IPS-11a (cell line): ENCODE measurements around the gene REXO1.

Experiments used
- H3K4me3 ChIP-seq: one replicate; pipeline ENCODE4 v1.5.1; 2013; ENCODE audit warnings: low read depth, low read length, control low read depth

Gene REXO1

DNA sequence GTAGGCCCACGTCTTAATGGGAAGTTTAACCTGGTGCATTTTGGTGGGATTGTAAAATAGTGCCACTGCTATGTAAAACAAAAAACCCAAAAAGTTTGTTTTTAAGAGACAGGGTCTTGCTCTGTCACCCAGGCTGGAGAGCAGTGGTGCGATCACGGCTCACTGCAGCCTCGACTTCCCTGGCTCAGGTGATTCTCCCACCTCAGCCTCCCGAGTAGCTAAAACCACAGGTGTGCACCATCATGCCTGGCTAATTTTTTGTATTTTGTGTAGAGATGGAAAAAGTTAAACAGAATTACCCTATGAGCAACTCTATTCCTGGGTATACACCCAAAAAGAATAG, 820 bp upstream of the REXO1 start:
- H3K4me3 ChIP-seq, result no peak overlapping the region

DNA sequence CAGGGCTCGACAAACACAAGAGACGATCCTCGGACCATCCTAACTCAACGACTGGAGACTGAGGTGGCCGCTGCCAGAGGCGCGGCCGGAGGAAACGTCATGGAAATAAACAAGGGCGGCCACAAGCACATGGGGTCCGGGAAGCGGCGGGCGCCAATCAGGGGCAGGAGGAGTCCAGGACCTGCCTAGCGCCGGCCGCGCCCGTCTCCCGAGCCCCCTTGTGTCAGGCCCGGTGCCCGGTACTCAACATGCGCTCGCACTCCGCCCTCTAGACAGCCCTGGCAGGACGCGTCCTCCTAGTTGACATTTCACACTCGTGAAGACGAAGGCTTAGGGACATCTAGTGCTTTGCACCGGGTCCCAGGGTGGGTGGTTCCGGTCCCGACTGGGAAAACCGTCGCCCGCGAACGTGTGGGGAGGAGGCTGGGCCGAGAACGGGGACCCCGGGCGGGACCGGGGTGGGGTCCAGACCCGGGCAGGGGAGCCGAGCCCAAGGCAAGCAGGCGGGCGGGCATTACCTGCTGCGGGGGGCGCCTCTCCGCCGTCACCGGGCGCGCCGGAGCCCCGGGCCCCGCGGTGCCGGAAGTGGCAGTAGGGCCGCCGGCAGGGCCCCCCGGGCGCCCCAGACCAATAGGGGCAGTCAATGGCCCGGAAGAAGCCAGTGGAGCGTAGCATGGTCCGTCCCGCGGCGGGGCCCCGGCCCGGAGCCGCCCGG, 442 bp downstream of the REXO1 start:
- H3K4me3 ChIP-seq, result peak overlapping the region; percentile 86

DNA sequence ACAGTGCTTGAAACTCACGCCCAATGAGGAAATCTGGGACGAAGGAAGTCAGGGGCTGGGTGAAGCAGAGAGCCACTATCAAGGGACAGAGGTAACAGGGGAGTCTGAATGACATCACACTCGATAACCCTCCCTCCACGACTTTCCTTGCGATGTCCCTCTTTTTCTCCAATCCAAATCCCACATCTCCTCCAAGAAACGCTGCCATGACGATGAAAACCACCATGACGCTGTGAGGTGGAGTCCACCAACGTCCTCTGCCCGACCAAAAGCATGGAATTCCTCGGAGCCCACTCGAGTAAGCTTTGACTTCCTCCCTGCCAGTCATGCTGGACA, 967 bp downstream of the REXO1 start:
- H3K4me3 ChIP-seq, result peak overlapping the region; percentile 86

DNA sequence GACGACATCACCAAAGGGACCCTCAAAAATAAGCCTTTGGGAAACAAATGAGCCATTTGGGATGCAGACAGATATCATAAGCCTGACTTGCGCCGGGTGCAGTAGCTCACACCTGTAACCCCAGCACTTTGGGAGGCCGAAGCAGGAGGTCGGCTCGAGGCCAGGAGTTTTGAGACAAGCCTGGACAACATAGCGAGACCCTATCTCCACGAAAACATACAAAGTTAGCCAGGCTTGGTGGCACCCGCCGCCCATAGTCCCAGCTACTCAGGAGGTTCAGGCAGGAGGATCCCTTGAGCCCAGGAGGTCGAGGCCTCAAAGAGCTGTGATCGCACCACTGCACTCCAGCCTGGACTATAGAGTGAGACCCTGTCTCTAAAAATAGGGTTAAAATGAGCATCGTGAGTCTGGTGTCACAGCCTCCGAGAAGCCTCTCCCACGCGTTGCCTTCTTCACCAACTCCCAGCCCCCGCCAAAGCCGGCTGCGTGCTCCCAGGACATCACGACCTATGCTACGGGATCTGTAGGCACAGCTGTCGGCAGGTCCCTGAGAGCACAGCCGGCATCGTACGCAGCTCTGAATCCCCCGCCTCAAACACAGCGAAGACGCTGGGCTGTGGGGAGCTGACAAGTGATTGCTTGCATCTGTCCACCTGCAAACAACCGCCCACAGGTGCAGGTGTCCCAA, 1.6 kb downstream of the REXO1 start:
- H3K4me3 ChIP-seq, result no peak overlapping the region

DNA sequence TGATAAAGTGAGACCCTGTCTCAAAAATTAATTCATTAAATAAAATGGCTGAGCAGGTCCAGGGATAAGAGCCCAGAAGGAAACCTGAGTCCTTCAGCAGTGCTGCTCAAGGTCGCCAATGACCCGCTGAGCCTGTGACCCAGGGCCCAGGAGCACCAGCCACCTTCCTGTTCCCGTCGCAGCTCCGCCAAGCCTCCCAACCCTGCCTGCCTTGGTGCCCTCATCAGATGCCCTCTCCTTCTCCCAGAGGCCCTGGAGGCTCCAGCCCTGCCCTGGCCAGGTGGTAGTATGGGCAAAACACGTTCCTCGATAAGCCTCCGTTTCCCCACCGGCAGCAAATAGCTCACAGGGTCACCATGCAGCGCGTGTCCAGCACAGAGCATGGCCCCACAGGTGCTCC, 2.6 kb downstream of the REXO1 start:
- H3K4me3 ChIP-seq, result no peak overlapping the region

DNA sequence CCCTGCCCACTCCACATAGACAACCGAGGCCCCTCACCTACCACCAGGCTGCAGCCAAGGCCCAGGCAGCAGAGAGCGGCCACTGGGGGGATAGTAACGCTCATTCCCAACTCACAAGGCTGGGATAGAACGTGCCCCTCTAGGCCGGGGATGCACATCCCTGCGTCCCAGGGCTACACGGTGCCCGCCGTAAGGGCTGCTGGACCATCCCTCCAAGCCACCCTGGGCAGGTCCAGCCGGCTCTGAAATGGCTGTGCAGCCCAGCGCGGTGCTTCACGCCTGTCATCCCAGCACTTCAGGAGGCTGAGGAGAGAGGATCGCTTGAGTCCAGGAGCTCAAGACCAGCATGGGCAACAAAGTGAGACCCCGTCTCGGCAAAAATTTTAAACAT, 3.2 kb downstream of the REXO1 start:
- no peak overlapping the region for H3K4me3 ChIP-seq

DNA sequence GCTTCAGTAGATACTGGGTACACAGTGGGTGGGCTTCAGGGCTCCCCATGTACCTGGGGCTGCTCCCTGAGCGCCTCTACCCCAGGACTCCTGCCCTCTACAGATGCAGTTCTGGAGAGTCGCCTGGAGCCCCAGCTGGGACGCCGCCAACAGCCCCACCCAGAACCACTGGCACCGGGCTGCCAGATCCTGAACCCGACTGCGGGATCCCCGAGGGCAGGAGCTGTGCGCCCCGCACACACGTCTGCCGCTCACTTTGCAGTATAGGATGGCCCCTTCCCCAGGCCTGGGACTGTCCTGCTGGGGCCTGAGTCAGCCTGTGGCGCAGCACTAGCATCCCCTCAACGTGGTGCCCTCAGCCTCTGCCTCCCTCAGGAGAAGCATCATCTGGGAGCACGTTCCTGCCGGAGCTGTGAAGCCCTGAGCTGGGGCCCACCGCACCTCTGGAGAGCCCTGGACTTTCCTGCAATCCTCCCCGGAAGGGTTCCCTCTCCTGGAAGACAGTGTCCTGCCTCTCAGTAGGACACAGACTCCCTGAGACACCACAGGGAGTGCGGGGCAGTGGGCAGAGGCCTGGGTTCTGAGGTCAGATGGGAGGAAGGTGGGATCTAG, 3.7 kb downstream of the REXO1 start:
- H3K4me3 ChIP-seq, result no peak overlapping the region

DNA sequence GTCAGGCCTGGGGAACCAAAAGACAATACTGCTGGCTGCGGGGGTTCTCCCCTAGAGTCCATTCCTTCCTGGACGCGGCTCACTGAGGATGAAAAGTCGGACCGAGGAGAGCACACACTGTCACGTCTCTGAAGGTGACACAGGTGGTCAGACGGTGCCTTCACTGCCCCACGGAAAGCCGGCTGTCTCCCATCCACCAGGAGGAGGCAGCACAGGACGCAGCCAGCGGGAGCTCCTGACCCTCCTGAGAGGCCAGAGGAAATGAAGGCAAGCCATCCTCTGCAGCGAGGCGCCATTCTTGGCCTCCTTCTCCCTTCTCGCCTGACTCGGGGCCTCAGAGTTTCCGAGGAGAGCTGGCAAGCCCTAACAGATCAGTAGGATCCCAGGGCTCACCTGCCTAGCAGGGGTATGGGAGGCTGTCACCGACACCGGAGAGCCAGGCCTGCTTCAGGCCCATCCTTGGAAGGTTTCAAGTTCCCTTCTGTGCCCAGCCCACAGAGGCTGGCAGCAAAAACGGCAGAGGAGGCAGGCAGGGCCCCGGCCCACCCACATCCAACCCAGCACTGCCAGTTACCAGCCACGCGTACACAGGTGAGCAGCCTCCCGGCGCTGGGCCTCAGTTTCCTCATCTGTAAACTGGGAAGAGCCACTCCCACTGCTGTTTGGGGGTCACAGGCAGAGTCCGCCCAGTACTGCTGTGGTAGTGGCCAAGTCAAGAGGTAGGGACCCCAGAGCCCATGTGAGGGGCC, 4.5 kb downstream of the REXO1 start:
- no peak overlapping the region for H3K4me3 ChIP-seq

DNA sequence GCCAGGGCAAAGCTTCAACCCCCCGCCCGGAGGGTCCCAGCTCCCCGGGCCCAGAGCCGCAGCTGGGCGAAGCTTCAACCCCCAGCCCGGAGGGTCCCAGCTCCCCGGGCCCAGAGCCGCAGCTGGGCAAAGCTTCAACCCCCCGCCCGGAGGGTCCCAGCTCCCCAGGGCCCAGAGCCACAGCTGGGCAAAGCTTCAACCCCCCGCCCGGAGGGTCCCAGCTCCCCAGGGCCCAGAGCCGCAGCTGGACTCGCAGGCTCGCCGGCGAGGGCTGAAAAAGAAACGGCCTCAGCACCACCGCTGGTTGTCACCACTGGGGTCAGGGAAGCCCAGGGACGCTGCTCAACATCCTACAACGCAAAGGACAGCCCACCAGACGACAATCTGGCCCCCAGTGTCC, 5.2 kb downstream of the REXO1 start:
- H3K4me3 ChIP-seq, result no peak overlapping the region

DNA sequence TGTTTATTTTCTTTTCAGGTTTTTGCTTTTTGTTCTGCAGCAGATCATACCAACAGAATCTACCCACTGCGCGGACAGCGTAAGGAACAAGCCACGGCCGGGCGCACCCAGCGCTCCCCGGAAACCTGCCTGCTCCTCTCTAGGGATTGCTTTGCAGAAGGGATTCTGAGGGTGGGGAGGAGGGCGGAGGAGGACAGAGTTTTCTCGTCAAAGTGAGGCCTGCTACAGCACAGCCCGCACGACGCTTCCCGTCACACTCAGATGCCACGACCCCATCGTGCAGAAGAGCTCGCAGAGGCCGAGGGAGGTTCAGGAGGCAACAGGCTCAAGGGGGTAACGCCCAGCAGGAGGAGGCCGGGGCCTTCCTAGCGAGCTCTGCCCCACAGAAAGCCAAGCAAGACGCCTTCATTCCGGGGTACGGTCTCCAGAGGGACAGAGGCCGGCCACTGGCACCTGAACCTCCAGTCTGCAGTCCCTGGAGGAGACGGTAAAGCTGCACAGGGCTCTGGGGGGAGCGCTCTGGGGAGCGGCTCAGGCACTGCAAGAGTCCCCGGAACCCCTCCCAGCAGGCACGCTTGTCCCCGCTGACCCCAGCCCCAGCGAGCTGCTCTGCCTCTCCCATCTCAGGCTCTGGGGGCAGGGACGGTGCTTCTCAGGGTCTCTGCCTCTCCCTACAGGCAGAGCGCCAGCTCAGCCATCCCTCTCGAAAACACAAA, 6.9 kb downstream of the REXO1 start:
- H3K4me3 ChIP-seq, result no peak overlapping the region

DNA sequence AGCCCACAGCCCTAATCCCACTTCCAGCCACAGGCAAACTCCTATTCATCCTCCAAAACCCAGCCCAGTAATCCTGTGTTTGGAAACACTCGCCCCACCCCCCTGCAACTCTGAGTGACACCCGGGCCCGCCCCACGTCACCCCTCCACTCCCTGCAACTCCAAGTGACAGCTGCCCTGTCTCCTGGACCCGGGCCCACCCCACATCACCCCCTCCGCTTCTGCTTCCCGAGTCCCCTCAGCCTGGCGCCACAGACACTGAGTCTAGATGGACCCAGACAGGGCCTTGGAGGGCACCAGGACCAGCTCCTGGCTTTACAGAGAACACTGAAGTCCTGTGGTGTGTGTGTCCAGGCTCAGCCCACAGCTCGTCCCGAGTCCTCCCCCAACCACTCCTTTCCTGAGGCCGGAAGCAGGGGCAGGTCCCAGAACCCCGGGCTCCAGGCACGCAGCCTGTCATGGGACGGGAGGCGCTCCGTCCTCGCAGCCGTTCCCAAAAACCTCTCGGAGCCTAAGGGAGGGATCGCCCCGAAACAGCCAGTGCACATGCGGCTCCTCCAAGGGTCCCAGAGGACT, 7.7 kb downstream of the REXO1 start:
- H3K4me3 ChIP-seq, result no peak overlapping the region

DNA sequence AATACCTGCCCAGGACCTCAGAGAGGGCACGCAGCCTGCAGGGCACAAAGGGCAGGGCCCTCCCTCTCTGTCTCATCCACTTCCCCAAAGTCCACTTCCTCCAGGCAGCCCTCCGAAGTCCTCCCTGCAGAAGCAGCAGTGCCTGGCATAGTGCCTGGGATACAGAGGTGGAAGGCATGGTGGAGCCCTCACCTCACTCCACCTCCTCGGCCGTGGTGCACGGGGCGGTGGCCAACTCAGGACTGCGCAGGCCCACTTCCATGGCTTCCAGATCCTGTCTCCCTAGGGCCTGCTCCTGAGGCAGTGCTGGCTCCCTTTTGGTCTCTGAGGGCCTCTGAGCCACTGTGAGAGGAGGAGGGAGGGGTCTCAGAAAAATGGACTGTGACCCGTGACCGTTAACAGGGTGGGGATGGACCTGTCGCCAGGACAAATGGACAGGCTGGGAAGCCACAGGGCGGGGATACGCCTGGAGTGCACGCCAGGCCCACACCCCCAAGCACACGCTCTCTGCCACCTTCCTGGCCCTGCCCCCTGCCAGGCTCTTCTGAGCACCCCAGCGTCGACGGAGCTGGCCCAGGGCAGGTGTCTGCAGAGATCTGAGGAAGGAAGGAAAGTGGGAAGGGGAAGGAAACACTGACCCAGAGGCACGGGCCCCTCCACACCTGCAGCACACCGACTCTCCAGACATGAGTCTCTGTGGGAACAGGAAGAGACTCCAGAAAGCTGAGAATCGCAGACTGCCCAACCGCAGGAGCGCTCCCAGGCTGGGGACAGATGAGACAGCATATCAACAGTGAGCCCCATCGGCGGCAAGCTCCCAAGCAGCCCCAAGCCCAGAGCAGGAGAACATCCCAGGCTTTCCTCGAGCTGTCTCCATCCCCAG, 8.4 kb downstream of the REXO1 start:
- no peak overlapping the region for H3K4me3 ChIP-seq

DNA sequence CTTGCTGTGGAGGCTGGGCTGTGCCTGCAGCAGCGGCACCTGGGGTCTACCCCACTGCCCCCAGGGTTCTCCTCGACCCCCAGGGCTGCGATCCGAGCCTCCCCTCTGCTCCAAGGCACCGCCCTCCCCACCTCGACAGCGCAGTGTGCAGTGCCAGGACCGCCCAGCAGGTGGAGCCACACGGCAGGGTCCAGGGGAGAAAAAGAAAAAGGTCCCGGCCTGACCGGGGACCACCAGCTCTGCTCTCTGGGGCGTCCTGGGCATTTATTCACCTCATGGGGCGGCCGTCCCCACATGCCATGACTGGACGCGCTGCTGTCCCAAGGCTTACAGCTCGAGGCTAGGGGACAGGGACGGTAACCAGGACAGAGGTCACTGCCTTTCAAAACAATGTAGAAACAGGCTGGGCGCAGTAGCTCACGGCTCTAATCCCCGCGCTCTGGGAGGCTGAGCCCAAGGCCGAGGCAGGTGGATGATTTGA, 10.6 kb downstream of the REXO1 start:
- H3K4me3 ChIP-seq, result no peak overlapping the region

DNA sequence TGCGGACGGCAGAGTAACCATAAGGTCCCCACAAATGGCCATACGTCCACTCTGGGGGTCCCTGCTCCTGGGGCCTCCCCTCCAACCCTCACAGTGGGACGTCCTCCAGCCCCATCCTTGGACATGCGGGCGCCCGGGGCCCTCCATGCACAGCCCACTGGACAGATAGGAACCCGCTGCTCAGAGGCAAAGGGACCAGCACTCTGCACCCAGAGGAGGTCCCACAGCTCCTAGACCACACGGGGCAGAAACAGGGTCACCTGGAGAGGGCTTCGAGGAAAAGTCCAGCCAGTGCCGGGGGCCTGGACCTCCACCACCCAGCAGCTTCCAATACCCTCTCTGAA, 11.1 kb downstream of the REXO1 start:
- H3K4me3 ChIP-seq, result no peak overlapping the region

DNA sequence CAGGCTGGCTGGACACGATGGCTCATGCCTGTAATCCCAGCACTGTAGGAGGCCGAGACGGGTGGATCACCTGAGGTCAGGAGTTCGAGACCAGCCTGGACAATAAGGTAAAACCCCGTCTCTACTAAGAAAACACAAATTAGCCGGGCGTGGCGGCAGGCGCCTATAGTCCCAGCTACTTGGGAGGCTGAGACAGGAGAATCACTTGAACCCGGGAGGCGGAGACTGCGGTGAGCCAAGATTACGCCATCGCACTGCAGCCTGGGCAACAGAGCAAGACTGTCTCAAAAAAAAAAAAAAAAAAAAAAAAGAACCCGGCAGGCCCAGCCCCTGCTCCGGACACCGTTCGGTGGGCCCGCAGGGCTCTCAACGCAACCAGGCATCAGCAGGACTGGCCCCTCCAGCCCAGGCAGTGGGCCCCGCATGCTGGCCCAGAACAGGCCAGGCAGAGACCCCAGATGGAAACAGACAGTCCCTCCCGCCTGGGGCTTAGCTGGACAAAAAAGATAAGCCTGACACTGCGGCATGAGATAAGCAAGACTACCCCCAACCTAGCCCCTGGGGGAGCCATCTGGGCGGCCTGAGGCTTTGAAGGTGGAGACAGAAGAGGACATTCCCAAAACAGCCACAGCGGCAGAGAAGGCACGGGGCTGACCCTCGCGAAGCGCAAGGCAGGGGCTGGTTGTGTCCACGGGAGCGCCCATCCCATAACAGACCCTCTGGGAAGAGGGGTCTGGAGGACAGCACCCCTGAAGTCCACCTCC, 11.6 kb downstream of the REXO1 start:
- no peak overlapping the region for H3K4me3 ChIP-seq

DNA sequence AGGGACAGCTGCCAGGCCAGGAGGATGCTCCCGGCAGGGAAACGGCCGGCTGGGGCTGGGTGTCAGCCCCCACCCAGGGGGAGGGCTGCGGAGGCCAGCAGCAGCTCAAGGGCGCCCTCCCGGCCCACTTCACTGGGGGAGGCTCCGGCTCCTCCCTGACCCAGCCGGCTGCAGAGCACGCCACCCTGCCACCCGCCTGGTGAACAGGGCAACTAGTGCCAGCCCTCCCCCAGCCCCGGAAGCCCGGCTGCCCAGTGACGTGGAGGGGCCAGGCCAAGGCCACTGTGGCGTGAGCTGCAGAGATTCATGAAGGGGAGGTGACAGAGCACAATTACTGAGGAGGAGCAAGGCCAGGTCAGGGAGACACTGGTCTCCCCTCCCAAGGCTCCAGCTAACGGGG, 14.7 kb downstream of the REXO1 start:
- H3K4me3 ChIP-seq, result no peak overlapping the region

DNA sequence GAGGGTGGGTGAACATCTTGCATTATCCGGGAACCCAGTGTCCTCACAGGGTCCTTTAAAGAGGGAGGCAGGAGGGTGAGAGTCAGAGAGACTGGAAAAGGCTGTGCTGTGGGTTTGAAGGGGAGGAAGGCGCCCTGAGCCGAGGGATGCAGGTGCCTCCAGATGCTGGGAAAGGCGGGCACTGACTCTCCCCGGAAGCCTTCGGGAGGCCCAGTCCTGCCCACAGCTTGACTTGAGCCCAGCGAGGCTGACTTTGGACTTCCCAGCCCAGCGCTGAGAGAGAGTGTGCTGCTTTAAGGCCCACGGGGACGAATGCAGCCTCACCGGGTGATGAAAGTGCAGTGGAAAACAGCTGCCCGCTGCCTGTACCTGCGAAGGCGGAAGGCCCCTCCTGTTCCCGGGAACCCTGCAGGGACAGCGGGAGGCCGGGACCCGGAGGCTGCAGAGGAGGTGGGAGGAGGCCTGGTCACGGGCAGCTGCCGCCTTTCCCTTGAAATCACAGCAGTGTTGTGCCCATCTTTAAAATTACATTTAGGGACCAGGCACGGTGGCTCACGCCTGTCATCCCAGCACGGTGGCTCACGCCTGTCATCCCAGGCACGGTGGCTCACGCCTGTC, 16.1 kb downstream of the REXO1 start:
- H3K4me3 ChIP-seq, result no peak overlapping the region

DNA sequence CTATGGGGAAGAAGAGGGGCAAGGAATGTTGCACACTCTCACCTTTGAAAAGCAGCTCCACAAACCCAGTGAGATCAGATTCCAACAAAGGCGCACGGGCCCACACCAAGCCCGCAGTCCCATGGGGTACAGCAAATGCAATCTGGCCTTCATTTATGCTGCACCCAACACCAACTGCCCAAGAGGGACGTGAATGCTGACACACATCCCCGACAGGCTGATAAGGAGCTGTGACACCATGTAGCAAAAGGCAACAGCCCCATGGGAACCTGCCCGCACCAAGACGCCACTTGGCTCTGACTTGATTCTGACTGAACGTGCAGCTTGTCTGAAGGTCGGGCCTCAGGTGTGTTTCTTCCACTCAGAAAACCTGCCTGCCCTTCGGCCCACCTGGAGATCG, 17.3 kb downstream of the REXO1 start:
- H3K4me3 ChIP-seq, result no peak overlapping the region

DNA sequence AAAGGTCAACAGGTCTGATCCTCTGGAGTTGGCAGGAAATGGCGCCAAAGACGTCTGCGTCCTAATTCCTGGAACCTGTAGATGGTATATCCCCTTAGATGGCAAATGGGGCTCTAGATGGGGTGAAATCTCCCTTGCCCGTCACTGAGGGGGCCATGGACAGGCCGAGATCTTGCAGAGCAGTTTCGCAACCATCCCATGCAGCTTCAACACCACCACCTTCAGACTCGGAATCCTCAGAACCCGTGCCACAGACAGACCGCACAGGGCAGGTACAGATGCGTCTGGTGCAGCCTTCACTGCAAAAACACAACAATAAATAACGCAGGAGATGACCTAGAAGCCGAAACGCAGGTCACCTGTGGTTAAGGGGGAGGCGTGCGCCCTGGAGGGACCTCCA, 17.7 kb downstream of the REXO1 start:
- no peak overlapping the region for H3K4me3 ChIP-seq
